ENCODE measurements around the gene ACVR2A. TPM values are rescaled to one million over a fixed set of nuclear protein-coding genes. Genes with fewer than 3 reads are reported as not detected.

Gene ACVR2A
- total RNA-seq, 1 donor from 2014 or later: 11.1 TPM

- no peak for TF ChIP-seq CTCF (IDR thresholded peaks at IDR 0.05; ENCODE audit: borderline replicate concordance)
- Histone ChIP-seq H3K4me1 (no peaks in the 10 kb centered on the region), H3K36me3 (peaks cover 42% of the 10 kb centered on the region), H3K4me3 (no peak overlapping the region), H3K9me3 (replicated peaks) (peaks cover 28% of the 10 kb centered on the region), H3K27me3 (ENCODE audit: low read depth) (no peaks in the 10 kb centered on the region), H3K27ac (replicated peaks) (no peak overlapping the region)
- DNase-seq: no peak
- intact Hi-C loops (cut with micrococcal nuclease): no loop called here
Observed at GRCh38 chr2:147968571-147968970, 123.7 kb downstream of the ACVR2A start.

GRCh38 chr2:147976102-147976501 lies 131.3 kb downstream of the ACVR2A start:
- Histone ChIP-seq H3K4me1 (peaks cover 25% of the 10 kb centered on the region), H3K27ac (replicated peaks) (no peak overlapping the region), H3K27me3 (ENCODE audit: low read depth) (no peaks in the 10 kb centered on the region), H3K36me3 (peaks cover 13% of the 10 kb centered on the region), H3K9me3 (replicated peaks) (no peaks in the 10 kb centered on the region), H3K4me3 (no peak overlapping the region)
- DNase-seq: no peak
- TF ChIP-seq CTCF (IDR thresholded peaks at IDR 0.05; ENCODE audit: borderline replicate concordance): no peak
- intact Hi-C loops (cut with micrococcal nuclease): no loop called here

GRCh38 chr2:147977679-147978078 lies 132.8 kb downstream of the ACVR2A start:
- Histone ChIP-seq H3K36me3 (peaks cover 9% of the 10 kb centered on the region), H3K9me3 (replicated peaks) (no peaks in the 10 kb centered on the region), H3K27me3 (ENCODE audit: low read depth) (no peaks in the 10 kb centered on the region), H3K4me1 (peaks cover 35% of the 10 kb centered on the region), H3K27ac (replicated peaks) (no peak overlapping the region), H3K4me3 (no peak overlapping the region)
- no peak for TF ChIP-seq CTCF (IDR thresholded peaks at IDR 0.05; ENCODE audit: borderline replicate concordance)
- no peak for DNase-seq
- intact Hi-C loops (cut with micrococcal nuclease): no loop called here

Other genes with a start within 250 kb of the ACVR2A start
- 45.8 TPM for gene ORC4, start 175.7 kb downstream of the ACVR2A start, total RNA-seq
- 21.9 TPM for gene MBD5, start 176.1 kb downstream of the ACVR2A start, total RNA-seq

Data from left ventricle myocardium inferior (tissue), 1 donor.